Breast epithelium (tissue), 4 donors: ENCODE results near the gene ATP6V1B1. TPM values are rescaled to one million over a fixed set of nuclear protein-coding genes. Genes with fewer than 3 reads are reported as not detected.
A peak's percentile ranks its signal among the peaks of the same experiment; 100 is the strongest.

Source experiments
- DNase-seq, 2 donors: peaks; one replicate each; pipeline ENCODE4 v3.0.0-alpha.2; 2019; ENCODE audit warnings: low spot score in 2 of 2
- H3K27ac ChIP-seq, 2 donors: fragments of 200-600 bp; sonication (generic) in 1 of 2; one replicate each; pipeline ENCODE4 v1.5.1; 2016 to 2019; ENCODE audit warnings: mild to moderate bottlenecking in 1 of 2
- H3K27me3 ChIP-seq, 2 donors: fragments of 200-600 bp; sonication (generic) in 1 of 2; one replicate each; pipeline versions ENCODE4 v1.5.1 to v1.6.0; 2017 to 2019; ENCODE audit warnings: control low read depth in 1 of 2, mild to moderate bottlenecking in 1 of 2
- H3K36me3 ChIP-seq: fragments of 200-600 bp; one replicate; pipeline ENCODE4 v1.5.1; 2019
- H3K4me1 ChIP-seq, 2 donors: fragments of 200-600 bp; sonication (generic); one replicate each; pipeline ENCODE4 v1.5.1; 2016 to 2019; ENCODE audit warnings: control low read depth in 1 of 2
- H3K4me3 ChIP-seq, 3 donors: fragments of 200-600 bp; sonication (generic); 1 replicate in 2 of 3; 2 replicates in 1 of 3; pipeline ENCODE4 v1.5.1; 2016 to 2019; ENCODE audit warnings: mild to moderate bottlenecking in 3 of 3, moderate library complexity in 2 of 3
- H3K9me3 ChIP-seq, 2 donors: fragments of 200-600 bp; sonication (generic) in 1 of 2; one replicate each; pipeline ENCODE4 v1.5.1; 2016 to 2019; ENCODE audit warnings: control low read depth in 1 of 2
- POLR2A ChIP-seq: fragments of 450-650 bp; IDR thresholded peaks from one replicate; pipeline ENCODE4 v1.6.1; 2016; ENCODE audit warnings: antibody characterized with exemption, mild to moderate bottlenecking, moderate library complexity
- POLR2AphosphoS5 ChIP-seq, 3 donors: sonication (generic); formaldehyde crosslinking; IDR thresholded peaks; one replicate each; pipeline ENCODE4 v1.6.1; 2017; ENCODE audit warnings: antibody characterized with exemption in 3 of 3
- intact Hi-C: fragments of 100-400 bp; cut with DNase I; formaldehyde crosslinking; loops from one replicate; pipeline ENCODE4 v1.15.1; 2023; ENCODE audit warnings: low total_unique reads
- total RNA-seq, 3 donors: library from RNA; depleted of rRNA; stranded (reverse); fragments of >200 nt; gene quantifications; one replicate each; pipeline ENCODE4 v1.1.0, GENCODE V29; 2016
- TF ChIP-seq, protein P1 (sequence below), 3 donors: fragments of 450-650 bp; IDR thresholded peaks; one replicate each; pipeline ENCODE4 v1.5.1; 2016 to 2017; ENCODE audit warnings: antibody characterized with exemption in 3 of 3, mild to moderate bottlenecking in 3 of 3, moderate library complexity in 3 of 3

Gene ATP6V1B1
- total RNA-seq, 3 donors from 2014 or later: 1.8 to 38.2 (median 4.6) TPM

DNA sequence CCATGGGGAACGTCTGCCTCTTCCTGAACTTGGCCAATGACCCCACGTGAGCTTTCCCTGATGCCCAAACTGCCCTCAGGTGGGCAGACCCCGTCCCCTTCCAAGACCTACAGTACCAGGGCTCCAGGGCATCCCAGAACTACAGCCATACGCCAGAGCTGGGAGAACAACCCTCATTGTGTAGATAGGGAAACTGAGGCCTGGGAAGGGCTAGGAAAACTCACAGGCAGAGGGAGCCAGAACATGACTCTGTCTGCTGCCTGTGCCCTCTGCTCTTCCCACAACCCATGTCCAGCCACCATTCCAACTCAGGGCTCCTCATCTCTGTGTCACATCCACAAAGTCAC lies 25.9 kb downstream of the ATP6V1B1 start:
- intact Hi-C loops: no loop called here
- DNase-seq: peak in 1 of 2 donors; percentile 7
- Histone ChIP-seq H3K27me3 (no peaks in the 10 kb centered on the region), H3K27ac (no peak overlapping the region), H3K36me3 (no peaks in the 10 kb centered on the region), H3K4me1 (no peaks in the 10 kb centered on the region), H3K9me3 (no peaks in the 10 kb centered on the region), H3K4me3 (no peak overlapping the region)
- TF ChIP-seq POLR2AphosphoS5 (IDR thresholded peaks at IDR 0.05): no peak
- TF ChIP-seq POLR2A: no peak
- TF ChIP-seq, protein P1, sequence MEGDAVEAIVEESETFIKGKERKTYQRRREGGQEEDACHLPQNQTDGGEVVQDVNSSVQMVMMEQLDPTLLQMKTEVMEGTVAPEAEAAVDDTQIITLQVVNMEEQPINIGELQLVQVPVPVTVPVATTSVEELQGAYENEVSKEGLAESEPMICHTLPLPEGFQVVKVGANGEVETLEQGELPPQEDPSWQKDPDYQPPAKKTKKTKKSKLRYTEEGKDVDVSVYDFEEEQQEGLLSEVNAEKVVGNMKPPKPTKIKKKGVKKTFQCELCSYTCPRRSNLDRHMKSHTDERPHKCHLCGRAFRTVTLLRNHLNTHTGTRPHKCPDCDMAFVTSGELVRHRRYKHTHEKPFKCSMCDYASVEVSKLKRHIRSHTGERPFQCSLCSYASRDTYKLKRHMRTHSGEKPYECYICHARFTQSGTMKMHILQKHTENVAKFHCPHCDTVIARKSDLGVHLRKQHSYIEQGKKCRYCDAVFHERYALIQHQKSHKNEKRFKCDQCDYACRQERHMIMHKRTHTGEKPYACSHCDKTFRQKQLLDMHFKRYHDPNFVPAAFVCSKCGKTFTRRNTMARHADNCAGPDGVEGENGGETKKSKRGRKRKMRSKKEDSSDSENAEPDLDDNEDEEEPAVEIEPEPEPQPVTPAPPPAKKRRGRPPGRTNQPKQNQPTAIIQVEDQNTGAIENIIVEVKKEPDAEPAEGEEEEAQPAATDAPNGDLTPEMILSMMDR (IDR thresholded peaks at IDR 0.05): no peak

DNA sequence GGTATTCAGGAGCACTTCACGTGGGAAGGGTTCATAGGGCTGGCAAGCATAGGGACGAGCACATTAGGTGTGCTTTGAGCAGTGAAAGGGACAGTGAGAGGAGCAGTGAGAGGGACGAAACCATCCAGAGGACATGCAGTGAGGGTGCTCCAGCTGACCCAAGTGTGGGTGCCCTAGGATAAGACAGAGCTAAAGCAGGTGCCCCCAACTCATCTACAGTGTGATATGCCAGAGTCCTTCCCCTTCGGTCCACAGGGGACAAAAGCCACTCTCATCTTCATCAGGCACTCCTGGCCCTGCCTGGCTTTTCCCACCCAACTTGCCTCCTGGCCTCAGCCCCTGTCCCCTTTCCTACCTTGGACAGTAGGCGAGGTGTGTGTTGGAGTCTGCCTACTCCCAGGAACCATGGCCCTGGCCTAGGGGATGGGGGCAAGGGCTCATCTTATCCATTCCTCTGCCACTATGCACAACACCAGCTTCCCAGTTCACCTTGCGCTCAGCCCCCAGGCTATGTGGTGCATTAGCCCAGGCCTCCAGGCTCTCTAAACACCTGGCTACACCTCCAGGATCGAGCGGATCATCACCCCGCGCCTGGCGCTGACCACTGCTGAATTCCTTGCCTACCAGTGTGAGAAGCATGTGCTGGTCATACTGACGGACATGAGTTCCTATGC lies 26.6 kb downstream of the ATP6V1B1 start:
- no peaks in the 10 kb centered on the region for H3K27me3 ChIP-seq
- no peaks in the 10 kb centered on the region for H3K36me3 ChIP-seq
- no peaks in the 10 kb centered on the region for H3K9me3 ChIP-seq
- intact Hi-C loops: no loop called here
- H3K4me1 ChIP-seq: no peaks in the 10 kb centered on the region
- no peak overlapping the region for H3K4me3 ChIP-seq
- no peak overlapping the region for H3K27ac ChIP-seq
- TF ChIP-seq POLR2A (no peak), POLR2AphosphoS5 (IDR thresholded peaks at IDR 0.05) (no peak)
- TF ChIP-seq, protein P1 (IDR thresholded peaks at IDR 0.05): no peak
- peak in 1 of 2 donors; percentile 10 for DNase-seq

DNA sequence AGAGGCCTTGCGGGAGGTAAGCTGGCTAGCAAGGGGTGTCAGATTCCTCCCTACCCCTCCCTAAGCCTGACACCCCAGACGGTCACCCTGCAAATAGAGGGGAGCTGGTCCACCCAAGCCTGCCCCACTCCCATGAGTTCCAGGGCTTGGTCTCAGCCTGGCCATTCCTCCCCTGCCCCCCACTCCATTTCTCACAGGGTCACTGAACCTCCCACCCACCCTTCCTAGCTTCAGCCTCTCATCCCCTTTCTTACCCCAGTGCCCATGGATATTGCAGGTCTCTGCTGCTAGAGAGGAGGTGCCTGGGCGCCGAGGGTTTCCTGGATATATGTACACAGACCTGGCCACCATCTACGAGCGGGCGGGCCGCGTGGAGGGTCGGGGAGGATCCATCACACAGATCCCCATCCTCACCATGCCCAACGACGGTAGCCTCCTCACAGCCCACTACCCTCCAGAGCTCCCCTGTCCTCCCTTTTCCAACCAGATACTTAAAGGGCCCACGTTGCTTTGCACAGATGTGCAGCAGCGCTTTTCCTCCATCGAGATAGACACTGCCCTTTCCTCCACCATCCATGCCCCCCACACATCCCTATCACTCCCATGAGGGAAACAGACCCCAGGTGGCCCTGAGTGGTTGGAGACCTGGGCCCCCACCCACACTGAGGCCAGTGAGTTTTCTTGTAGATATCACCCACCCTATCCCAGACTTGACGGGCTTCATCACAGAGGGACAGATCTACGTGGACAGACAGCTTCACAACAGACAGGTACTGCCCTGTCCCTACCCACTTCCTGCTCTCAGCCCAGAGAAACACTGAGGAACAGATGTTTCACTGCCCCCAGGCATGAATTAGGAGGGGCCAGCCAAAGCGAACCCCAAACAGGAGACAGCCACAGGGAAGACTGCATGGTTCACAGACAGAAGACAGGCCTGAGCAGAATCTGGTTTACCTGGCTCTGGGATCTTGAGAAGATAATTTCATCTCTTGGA lies 27.5 kb downstream of the ATP6V1B1 start:
- TF ChIP-seq, protein P1 (IDR thresholded peaks at IDR 0.05): no peak
- TF ChIP-seq POLR2AphosphoS5 (IDR thresholded peaks at IDR 0.05) (no peak), POLR2A (no peak)
- no peak overlapping the region for H3K4me3 ChIP-seq
- intact Hi-C loops: no loop called here
- no peaks in the 10 kb centered on the region for H3K36me3 ChIP-seq
- H3K27ac ChIP-seq: no peak overlapping the region
- H3K4me1 ChIP-seq: no peaks in the 10 kb centered on the region
- no peaks in the 10 kb centered on the region for H3K9me3 ChIP-seq
- no peaks in the 10 kb centered on the region for H3K27me3 ChIP-seq
- DNase-seq: peak in 1 of 2 donors; percentile 15

DNA sequence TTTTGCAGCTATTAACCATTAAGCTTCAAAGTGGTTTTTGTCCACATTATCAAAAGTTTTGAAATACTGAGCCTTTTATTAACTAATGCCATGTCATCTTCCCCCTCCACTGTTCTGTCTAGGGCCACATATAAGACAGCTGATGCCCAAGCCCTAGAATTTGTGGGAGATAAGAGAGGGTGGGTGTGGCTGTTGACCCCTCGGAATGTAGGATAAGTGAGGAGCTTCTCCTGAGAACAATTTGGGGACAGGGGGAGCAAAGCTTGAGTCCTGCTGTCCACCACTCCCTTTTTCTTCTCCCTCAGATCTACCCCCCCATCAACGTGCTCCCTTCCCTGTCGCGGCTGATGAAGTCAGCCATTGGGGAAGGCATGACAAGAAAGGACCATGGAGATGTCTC lies 28.4 kb downstream of the ATP6V1B1 start:
- no peak overlapping the region for H3K4me3 ChIP-seq
- no peaks in the 10 kb centered on the region for H3K4me1 ChIP-seq
- H3K36me3 ChIP-seq: no peaks in the 10 kb centered on the region
- intact Hi-C loops: no loop called here
- TF ChIP-seq, protein P1 (IDR thresholded peaks at IDR 0.05): no peak
- TF ChIP-seq POLR2A: no peak
- TF ChIP-seq POLR2AphosphoS5 (IDR thresholded peaks at IDR 0.05): no peak
- no peak overlapping the region for H3K27ac ChIP-seq
- H3K27me3 ChIP-seq: no peaks in the 10 kb centered on the region
- no peaks in the 10 kb centered on the region for H3K9me3 ChIP-seq
- no peak for DNase-seq
